ENCODE measurements around the gene RELB. TPM values are rescaled to one million over a fixed set of nuclear protein-coding genes. Genes with fewer than 3 reads are reported as not detected.

RELB gene
- total and polyA plus RNA-seq, 9 of the 15 experiments (the other 6 are each of a cell fraction or from before 2014, with no cell fraction given), result 0.15 to 1.1 (median 0.28) TPM; not detected in 2

- no peaks in the 10 kb centered on the region for H3K9me1 ChIP-seq (ENCODE audit: control insufficient read depth, insufficient read depth, low read length)
- ATAC-seq, result no peak; the same call in 2 of the 3 replicates
- in situ Hi-C loops (cut with MboI) (no loop called here), intact Hi-C loops (cut with micrococcal nuclease) (no loop called here)
- no peak overlapping the region for H3K27ac ChIP-seq (ENCODE audit: extremely low read depth, low read depth, low read length)
- H3K9ac ChIP-seq (ENCODE audit: insufficient read depth in 1 of 2, low read depth in 2 of 2, low read length in 2 of 2), result peak overlapping the region in 1 of 2 experiments; percentile 84; a peak in 2 of 4 replicates
- WGBS (ENCODE audit: insufficient coverage, low coverage, missing lambda C conversion rate), result 28% methylated on average over 8 of the region's 18 CpGs
- CTCF ChIA-PET (ENCODE audit: low intra/inter-chr PET ratio), result no interaction called here
- no peak overlapping the region for H3K4me3 ChIP-seq
- no TSS peak for BruUV-seq (replicated peaks)
- POLR2A ChIA-PET, result interaction anchor here (1.3 kb wide), 1 partner anchor 12 kb away, joined by 4 read pairs; no protein-coding TSS in a partner anchor
- H3K27me3 ChIP-seq (ENCODE audit: control insufficient read depth in 2 of 2, insufficient read depth in 2 of 2, low read length in 2 of 2), result no peaks in the 10 kb centered on the region
- no peaks in the 10 kb centered on the region for H3K36me3 ChIP-seq (ENCODE audit: control insufficient read depth, insufficient read depth, low read length)
- no peaks in the 10 kb centered on the region for H3K79me2 ChIP-seq (ENCODE audit: control insufficient read depth, insufficient read depth, low read length)
- no peaks in the 10 kb centered on the region for H4K20me1 ChIP-seq (replicated peaks; ENCODE audit: control insufficient read depth, insufficient read depth, low read length)
- peaks cover 7% of the 10 kb centered on the region for H3K9me3 ChIP-seq (replicated peaks; ENCODE audit: control insufficient read depth, insufficient read depth, low read depth, low read length)
- no peak for DNase-seq (ENCODE audit: extremely low read depth in 1 of 4, low spot score in 3 of 4)
- peaks cover 0 to 17% of the 10 kb centered on the region in 2 experiments; a peak in 3 of 5 replicates for H3K4me1 ChIP-seq (replicated peaks in 1 of 2; ENCODE audit: control insufficient read depth in 2 of 2, insufficient read depth in 2 of 2, low read length in 2 of 2)
- FAIRE-seq, result no peak
- peak overlapping the region; percentile 43; the same call in 1 of the 2 replicates for H2AFZ ChIP-seq (ENCODE audit: low read depth, low read length)
- H3K4me2 ChIP-seq (ENCODE audit: insufficient read depth, low read length), result no peak overlapping the region
- TF ChIP-seq ARID2 (IDR thresholded peaks at IDR 0.05) (no peak), TCF7L2 (IDR thresholded peaks at IDR 0.05; ENCODE audit: low read depth, low read length) (no peak), ZBTB33 (CRISPR knock-in tag; IDR thresholded peaks at IDR 0.05) (peak; percentile 47; the same call in 1 of the 2 replicates)
Observed at GRCh38 chr19:45032421-45032820, 31.2 kb downstream of the RELB start.

- Histone ChIP-seq H3K4me2 (ENCODE audit: insufficient read depth, low read length) (no peak overlapping the region), H3K36me3 (ENCODE audit: control insufficient read depth, insufficient read depth, low read length) (peaks cover 11% of the 10 kb centered on the region), H3K4me1 (replicated peaks in 1 of 2; ENCODE audit: control insufficient read depth in 2 of 2, insufficient read depth in 2 of 2, low read length in 2 of 2) (peaks cover 11 to 41% of the 10 kb centered on the region in 2 experiments; a peak in 4 of 5 replicates), H3K27ac (ENCODE audit: extremely low read depth, low read depth, low read length) (no peak overlapping the region), H3K27me3 (ENCODE audit: control insufficient read depth in 2 of 2, insufficient read depth in 2 of 2, low read length in 2 of 2) (no peaks in the 10 kb centered on the region), H3K9me3 (replicated peaks; ENCODE audit: control insufficient read depth, insufficient read depth, low read depth, low read length) (peaks cover 6% of the 10 kb centered on the region), H3K79me2 (ENCODE audit: control insufficient read depth, insufficient read depth, low read length) (peaks cover 19% of the 10 kb centered on the region), H3K9me1 (ENCODE audit: control insufficient read depth, insufficient read depth, low read length) (peaks cover 5% of the 10 kb centered on the region), H3K4me3 (no peak overlapping the region), H2AFZ (ENCODE audit: low read depth, low read length) (no peak overlapping the region), H4K20me1 (replicated peaks; ENCODE audit: control insufficient read depth, insufficient read depth, low read length) (peaks cover 16% of the 10 kb centered on the region), H3K9ac (ENCODE audit: insufficient read depth in 1 of 2, low read depth in 2 of 2, low read length in 2 of 2) (no peak overlapping the region)
- intact Hi-C loops (cut with micrococcal nuclease) (no loop called here), in situ Hi-C loops (cut with MboI) (no loop called here)
- ATAC-seq (no peak), DNase-seq (ENCODE audit: extremely low read depth in 1 of 4, low spot score in 3 of 4) (no peak), FAIRE-seq (no peak)
- 49% methylated on average over 6 of the region's 6 CpGs for WGBS (ENCODE audit: insufficient coverage, low coverage, missing lambda C conversion rate)
- ChIA-PET CTCF (ENCODE audit: low intra/inter-chr PET ratio) (no interaction called here), POLR2A (no interaction called here)
- BruUV-seq (replicated peaks), result no TSS peak
- no peak for TF ChIP-seq MEF2A (IDR thresholded peaks at IDR 0.05; ENCODE audit: control insufficient read depth, low read depth, low read length)
- no peak for TF ChIP-seq ZNF707 (CRISPR knock-in tag; conservative IDR thresholded peaks at IDR 0.05)
- peak; percentile 92 for TF ChIP-seq BCOR (IDR thresholded peaks at IDR 0.05)
- TF ChIP-seq, protein P1, sequence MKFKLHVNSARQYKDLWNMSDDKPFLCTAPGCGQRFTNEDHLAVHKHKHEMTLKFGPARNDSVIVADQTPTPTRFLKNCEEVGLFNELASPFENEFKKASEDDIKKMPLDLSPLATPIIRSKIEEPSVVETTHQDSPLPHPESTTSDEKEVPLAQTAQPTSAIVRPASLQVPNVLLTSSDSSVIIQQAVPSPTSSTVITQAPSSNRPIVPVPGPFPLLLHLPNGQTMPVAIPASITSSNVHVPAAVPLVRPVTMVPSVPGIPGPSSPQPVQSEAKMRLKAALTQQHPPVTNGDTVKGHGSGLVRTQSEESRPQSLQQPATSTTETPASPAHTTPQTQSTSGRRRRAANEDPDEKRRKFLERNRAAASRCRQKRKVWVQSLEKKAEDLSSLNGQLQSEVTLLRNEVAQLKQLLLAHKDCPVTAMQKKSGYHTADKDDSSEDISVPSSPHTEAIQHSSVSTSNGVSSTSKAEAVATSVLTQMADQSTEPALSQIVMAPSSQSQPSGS (CRISPR knock-in tag; IDR thresholded peaks at IDR 0.05), result no peak
- TF ChIP-seq KDM1A (IDR thresholded peaks at IDR 0.05), result peak; percentile 56 to 78; a peak in 3 of 4 replicates
- TF ChIP-seq NFE2 (IDR thresholded peaks at IDR 0.05; ENCODE audit: low read depth), result peak; percentile 33; the same call in 1 of the 2 replicates
Observed at GRCh38 chr19:45035755-45036154, 34.5 kb downstream of the RELB start.

Measured in K562 (cell line).